GM18858 (cell line): ENCODE results near the gene CCDC107.
"Not testable (repeated sequence)": the region's sequence is repeated elsewhere in the genome, so short reads cannot be mapped to it uniquely, and the experiment has no call there.

ENCODE experiments used
- ATAC-seq: cut with Tn5 transposase; IDR thresholded peaks from one replicate; pipeline ENCODE4 v1.9.1; 2021; ENCODE audit not compliant: unreplicated experiment

The CCDC107 gene, protein sequence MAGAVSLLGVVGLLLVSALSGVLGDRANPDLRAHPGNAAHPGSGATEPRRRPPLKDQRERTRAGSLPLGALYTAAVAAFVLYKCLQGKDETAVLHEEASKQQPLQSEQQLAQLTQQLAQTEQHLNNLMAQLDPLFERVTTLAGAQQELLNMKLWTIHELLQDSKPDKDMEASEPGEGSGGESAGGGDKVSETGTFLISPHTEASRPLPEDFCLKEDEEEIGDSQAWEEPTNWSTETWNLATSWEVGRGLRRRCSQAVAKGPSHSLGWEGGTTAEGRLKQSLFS

DNA sequence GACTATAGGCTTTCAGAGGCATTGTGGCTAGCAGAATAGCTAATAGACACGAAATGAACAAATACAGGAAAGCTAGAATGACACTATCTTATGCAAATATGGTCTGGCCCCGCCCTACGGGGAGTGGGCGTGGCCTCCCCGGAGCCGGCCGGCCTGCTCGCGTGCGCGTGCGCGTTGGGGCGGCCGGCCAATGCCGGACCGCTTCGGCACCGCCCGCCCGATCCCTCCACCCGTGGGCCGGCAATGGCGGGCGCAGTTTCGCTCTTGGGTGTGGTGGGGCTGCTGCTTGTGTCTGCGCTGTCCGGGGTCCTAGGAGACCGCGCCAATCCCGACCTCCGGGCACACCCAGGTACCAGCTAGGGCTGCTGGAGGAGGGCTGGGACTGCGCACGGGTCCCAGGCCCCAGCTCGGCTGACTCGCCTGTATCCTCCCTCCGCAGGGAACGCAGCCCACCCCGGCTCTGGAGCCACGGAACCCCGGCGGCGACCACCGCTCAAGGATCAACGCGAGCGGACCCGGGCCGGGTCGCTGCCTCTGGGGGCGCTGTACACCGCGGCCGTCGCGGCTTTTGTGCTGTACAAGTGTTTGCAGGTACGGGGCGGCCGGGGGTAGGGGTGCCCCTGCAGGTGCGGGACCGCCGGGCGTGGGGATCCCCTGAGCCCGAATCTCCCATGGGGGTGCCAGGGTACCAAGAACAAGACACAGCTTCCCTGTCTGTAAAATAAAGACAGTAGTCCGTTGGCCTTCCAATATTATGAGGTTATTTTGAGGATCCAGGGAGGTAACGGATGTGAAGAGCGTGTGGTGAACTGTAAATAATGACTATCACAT lies at the start of gene CCDC107:
TSS of gene CCDC107 (plus strand) at position 156 of the 831 bp plus-strand sequence. CDS start at position 244, 88 bp downstream.
- ATAC-seq, result peak; percentile 41

DNA sequence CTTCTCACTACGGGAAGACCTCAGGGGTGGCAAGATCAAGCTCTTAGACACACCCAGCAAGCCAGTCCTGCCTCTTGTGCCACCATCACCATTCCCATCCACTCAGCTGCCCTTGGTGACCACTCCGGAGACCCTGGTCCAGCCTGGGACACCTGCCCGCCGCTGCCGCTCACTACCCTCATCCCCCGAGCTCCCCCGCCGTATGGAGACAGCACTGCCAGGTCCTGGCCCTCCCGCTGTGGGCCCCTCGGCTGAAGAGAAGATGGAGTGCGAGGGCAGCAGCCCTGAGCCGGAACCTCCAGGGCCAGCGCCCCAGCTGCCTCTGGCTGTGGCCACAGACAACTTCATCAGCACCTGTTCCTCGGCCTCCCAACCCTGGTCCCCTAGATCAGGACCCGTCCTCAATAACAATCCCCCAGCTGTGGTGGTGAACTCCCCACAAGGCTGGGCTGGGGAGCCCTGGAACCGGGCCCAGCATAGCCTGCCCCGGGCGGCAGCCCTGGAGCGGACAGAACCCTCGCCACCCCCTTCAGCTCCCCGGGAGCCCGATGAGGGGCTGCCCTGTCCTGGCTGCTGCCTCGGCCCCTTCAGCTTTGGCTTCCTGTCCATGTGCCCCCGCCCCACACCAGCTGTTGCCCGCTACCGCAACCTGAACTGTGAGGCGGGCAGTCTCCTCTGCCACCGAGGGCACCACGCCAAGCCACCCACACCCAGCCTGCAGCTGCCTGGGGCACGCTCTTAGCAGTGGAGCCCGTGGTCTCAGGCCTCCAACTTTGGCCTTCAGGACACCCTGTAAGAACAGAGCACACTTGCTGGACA lies 48.9 kb upstream of the CCDC107 start:
- no peak for ATAC-seq

DNA sequence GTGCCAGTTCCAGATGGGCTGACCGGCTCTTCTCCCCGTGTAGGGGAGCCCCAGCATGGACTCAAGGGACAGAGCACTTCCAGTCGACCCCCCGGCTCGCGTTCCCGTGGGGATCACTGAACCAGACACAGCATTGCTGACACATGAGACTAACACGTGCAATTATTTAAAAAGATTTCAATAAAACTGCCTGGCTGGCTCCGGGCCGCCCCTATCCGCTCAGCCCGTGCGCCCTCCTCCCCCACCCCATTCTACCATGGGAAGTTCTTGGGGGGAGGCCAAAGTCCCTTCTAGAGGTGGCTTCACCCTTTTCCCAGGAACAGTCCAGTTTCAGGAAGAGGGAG lies 48.3 kb upstream of the CCDC107 start:
- no peak for ATAC-seq

DNA sequence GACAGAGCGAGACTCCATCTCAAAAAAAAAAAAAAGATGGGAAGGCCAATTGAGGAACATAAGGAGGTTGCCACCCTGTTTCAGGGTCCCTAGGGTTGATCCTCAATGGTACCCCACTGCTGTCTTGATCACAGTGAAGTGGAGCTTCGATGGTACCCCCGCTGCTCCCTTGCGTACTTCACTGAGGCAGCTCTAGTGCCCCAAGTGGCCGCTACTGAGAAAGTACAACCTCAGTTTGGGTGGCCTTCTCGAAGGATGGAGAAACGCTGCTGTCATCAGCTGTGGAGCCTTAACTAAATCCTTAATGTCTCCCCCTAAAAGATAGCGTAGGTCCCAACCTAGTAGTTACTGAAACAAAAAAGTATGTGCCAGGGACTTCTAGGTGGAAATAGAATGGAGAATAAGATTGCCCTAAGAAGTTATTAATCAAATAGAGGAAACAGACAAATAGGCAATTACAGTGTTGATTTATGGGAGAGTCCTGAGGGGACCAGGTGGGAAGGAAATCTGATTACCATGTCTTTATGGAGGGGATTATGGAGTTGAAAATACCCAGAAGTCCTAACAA lies 46.8 kb upstream of the CCDC107 start:
- ATAC-seq, result no peak

DNA sequence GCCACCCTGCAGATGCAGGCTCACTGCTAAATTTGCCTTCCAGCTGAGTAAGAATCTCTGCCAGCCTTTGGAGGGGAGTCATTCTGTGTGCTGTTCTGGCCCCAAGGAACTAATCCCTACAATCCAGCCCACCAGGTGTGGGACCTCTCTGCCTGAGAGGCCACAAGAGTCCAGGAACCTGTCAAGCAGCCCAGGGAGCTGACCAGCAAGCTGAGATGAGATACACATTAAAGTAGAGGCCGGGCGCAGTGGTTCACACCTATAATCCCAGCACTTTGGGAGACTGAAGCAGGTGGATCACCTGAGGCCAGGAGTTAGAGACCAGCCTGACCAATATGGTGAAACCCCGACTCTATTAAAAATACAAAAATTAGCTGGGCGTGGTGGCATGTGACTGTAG lies 46.0 kb upstream of the CCDC107 start:
- not testable (repeated sequence) for ATAC-seq

DNA sequence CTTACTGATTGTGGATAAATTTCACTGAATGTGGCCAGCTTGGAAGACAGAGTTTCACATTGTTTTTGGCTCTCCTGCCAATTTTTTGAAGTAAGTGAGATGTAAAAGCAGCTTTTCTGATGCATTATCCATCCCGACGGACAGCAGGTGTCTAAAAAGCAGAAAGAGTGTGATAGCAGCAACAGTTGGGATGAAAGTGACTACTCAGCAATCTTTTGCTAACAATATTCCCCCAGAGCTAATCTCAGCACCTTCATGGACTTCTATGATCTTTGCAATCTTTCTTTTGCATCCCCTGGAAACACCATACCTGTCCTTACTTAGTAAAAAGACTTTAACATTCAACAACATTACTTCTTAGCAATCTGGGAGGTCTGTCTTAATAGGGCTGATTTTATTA lies 45.2 kb upstream of the CCDC107 start:
- no peak for ATAC-seq

DNA sequence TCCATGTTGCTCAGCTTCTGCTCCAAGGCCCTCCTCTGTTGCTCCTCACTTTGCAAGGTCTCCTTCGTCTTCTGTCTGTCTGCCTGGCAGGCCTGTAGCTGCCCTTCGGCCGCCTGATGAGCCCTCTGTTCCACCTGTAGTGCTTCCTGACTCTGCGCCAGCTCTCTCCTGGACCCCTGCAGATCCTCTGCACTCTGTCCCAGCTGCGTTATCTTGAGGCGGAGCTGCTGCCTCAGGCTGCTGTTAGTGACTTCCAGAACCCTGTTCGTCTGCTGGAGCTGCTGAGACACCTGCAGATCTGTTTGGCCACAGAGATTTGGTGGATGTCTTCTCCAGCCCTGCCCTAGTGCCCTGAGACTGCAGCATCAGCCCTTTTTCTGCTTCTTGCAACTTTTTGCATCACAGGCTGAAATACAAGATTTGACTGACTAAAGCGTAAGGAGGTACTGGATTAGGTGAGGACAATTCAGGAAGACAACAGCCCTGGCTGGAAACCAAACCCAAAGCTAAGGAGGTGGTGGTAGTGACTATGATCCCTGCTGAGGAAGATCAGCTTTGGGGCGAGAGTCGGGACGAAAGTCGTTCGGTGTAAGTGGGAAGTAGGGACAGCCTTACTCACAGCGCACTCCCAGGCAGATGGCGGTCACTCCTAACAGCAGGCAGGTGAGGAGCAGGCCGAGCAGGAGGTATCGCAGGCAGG lies 42.0 kb upstream of the CCDC107 start:
- ATAC-seq, result no peak

DNA sequence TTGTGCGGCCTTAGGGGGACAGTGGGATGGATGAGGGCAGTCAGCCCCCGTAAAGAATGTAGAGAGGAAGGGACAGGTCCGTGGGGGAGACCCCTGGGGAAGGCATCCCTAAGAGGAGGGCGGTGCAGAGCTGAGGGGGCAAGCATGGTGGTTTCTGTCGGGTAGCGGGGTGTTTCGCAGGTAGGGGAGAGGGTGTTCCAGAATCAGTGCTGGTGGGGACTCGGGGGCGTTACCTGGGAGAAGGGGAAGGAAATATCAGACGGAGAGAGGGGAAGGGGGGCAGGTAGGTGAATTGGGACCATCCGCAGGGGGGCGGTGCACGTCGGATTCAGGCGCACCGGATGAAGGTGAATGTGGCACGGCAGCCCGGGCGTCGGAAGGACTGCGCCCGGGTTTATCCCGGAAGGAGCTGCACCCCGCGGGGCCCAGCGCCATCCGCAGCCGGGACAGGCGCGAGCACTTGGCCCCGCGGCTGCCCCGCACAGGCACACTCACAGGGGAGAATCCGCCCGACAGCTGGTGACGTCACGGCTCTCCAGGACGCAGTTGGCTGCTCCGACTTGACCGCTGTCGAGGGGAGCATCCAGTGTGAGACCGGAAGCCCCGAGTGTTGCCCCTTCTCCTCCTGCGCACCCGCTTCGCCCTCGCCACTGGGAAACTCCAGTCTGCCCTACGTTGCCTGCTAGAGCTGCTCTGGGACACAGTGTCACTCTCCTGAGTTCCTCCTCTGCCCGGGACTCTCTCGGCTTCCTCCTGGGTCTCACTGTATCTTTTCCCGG lies 41.2 kb upstream of the CCDC107 start:
- peak; percentile 37 for ATAC-seq

DNA sequence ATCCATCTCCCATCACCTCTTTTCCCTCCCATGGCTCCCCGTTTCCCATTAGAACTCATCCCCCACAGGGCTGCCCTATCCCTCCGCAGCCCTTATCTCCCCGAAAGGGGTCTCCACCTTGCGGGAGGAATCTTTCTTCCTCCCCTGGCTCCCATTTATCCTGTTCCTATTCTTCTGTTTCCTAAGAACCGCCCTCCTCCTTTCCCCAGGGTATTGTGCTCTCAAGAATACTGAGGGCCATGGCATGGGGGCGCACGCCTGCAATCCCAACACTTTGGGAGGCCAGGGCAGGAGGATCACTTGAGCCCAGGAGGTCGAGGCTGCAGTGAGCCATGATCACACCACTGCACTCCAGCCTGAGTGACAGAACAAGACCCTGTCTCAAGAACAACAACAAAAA lies 40.5 kb upstream of the CCDC107 start:
- no peak for ATAC-seq

DNA sequence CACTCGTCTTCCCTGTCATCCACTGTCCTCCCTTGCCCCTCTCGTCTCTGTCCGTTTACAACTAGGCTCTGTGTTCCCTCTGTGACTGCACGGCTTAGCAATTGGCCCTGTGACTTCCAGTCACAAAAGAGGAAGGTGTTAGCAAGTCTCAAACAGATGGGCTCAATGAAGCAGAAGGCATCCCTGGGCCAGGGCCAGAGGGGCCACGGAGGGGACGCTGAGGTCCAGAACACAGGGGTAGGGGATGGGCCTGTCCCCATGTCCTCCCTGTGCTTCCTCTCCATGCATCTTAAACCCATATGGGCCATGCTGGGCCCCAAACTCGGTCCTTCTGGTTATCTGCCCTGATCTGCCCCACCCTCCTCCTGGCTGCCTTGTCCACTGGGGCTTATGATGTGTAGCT lies 39.8 kb upstream of the CCDC107 start, which contains the start of gene CD72:
TSS of gene CD72 (minus strand) at position 89 of the 403 bp plus-strand sequence. CDS start 110 bp downstream, outside the sequence.
- no peak for ATAC-seq

DNA sequence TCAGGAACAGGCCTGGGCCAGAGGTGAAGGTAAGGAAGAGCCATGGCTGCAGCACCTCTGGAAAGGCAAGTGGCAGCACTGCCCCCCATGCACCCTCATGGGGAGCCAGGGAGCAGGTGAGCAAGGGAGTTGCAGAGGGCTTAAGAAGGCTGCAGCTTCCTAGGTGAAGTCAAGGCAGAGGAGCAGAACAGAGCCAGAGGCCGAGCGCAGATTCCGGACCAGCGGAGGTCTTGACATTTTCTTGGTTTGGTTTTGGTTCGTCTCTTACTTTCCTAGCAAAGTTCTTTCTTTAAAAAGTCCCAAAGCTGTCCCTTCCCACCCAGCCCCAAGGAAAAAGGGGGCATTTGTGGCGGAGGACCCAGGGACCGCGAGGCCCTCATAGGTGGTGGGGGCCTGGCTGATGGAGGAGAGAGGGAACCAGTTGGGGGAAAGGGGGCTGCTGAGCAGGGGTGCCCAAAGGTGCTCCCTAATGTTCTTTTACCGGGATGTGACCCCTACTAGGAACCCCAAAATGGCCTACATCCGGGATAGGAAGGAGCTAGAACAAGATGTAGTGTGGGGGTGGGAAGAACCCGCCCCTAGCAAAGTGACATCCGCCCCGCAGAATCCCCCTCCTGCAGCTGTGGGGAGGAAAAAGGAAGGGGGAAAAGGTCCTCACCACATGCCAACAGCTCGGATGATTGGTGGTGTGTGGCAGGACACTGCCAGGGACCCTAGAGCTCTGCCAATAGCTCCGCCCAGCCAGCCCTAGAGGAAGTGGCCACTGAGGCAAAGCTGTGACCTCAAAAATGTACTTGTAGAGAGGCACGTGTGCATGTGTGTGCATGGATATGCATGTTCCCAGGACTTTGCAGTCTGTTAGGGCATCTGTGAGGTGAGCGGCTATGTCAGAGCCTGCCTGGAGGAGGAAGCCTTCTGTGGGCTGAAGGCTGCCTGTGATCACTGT lies 39.0 kb upstream of the CCDC107 start:
- peak; percentile 29 for ATAC-seq

DNA sequence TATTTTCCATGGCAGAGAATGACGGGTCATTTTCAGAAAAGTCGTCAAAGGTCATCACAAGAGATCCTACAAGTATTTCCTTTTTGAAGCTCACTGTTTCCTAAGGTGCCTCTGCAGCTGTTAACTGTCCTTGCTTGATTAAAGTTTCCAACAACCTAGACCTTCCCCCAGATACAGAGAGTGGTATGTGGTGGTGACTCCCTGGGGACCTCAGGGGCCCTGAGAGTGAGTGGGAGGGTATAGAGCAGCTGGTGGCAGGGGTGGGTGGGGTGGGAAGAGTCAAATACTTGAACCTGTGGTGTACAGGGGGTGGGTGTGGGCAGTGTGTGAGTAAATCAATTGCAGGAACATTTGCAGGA lies 38.3 kb upstream of the CCDC107 start:
- ATAC-seq, result peak; percentile 50

DNA sequence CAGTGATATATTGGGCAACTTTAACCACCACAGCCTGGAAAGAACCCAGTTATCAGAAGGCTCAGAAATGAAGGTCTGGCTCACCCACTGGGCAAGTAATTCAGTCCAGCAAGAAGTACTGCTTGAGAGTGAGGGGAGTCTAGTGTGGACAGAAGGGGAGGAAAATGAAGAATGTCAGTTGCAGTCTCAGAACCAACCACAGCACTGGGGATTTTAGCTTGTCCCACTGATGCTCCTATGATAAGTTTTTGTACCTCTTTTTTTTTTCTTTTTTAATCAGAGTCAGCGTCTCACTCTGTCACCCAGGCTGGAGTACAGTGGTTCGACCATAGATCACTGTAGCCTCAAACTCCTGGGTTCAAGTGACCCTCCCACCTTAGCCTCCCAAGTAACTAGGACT lies 30.5 kb upstream of the CCDC107 start:
- ATAC-seq, result no peak

DNA sequence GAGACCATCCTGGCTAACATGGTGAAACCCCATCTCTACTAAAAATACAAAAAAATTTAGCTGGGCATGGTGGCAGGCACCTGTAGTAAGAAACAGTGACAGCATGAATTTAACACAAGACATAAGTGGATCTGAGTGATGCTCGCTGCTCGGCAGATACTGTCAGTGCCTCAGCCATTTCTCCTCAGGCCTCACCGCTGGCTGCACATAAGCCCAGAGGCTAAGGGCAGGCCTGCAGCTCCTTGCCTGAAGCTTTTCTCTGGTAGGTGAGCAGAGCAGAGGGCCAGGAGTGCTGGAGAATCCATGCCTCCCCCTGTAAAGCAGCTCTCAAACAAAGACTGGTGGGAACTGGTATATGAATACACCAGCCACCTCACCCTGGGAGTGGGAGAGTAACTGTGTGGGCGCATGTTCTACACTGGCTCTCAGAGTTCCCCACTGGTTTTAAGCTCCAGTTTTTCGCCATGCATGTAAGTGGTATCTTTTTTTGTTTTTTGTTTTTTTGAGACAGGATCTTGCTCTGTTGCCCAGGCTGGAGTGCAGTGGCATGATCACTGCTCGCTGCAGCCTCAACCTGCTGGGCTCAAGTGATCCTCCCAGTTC lies 29.6 kb upstream of the CCDC107 start:
- ATAC-seq, result no peak

DNA sequence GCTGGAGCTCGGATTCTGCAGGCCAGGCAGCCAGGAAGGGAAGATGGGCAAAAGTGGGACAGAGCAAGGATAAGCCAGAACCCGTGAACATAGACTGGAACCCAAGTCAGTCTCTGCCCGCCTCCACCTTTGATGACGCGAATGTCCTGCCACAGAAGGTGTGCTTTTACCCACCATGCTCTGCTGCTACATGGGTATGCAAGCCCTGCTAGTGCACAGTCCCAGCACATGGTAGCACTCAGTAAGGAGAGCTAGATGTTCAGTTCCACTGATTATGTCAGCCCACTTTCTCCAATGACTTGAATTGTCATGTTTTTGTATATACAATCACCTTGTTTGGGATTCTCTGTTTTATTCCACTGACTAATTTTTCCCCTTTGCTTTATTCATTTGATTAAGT lies 28.5 kb upstream of the CCDC107 start:
- ATAC-seq, result no peak

DNA sequence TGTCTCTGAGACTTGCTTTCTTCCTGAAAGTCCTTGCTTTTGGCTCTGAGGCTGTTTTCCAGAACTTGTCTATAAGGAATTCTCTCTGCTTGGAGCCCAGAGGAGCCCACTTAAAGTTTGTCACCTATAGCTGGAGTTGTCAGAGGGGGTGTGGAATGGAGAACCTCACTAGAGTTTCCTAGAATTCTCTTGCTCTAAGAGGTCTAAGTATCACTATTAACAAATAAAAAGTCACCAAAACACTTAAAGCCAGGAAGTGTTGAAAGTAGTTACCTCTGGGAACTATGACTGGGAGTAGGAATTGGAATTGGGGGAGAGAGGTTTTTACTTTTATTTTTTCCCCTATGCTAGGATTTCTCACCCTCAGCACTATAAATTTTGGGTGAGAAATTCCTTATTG lies 22.4 kb upstream of the CCDC107 start:
- ATAC-seq, result no peak

DNA sequence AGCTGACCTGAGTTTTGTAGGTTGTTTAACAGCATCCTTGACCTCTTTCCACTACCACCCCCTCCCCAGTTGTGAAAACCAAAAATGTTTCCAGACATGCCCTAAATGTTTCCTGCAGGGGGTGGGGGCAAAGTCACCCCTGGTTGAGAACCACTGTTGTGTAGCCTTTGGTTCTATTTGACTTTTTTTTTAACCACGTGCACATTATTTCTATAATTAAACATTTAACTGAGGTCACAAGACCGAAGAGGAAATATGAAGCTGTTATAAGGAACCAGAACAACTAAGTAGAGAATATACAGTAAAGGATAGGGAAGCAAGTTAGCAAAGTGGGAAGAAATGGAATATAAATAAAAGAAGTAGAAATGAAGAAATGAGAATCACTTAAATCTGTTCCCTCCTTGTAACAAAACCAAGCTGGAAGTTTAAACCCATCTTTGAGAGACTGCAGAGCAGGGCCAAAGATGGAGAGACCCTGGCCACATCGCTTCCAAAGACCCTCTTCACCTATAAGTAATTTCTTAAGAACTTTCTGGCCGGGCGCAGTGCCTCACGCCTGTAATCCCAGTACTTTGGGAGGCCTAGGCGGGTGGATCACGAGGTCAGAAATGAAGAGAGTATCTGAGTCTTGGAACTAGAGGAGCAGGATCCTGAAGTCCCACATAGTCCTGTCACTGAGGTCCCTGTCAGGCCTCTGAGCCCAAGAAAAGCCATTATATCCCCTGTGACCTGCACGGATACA lies 21.8 kb upstream of the CCDC107 start:
- ATAC-seq, result no peak

DNA sequence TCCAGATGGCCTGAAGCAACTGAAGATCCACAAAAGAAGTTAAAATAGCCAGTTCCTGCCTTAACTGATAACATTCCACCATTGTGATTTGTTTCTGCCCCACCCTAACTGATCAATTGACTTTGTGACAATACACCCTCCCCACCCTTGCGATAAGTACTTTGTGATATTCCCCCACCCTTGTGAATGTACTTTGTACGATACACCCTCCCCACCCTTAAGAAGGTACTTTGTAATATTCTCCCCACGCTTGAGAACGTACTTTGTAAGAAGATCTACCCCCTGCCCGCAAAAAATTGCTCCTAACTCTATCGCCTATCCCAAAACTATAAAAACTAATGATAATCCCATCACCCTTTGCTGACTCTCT lies 21.2 kb upstream of the CCDC107 start:
- not testable (repeated sequence) for ATAC-seq
